ENCODE results near the gene MICA. TPM values are rescaled to one million over a fixed set of nuclear protein-coding genes. Genes with fewer than 3 reads are reported as not detected.

Gene MICA
- total and polyA plus RNA-seq, 9 of the 15 experiments (the other 6 are each of a cell fraction or from before 2014, with no cell fraction given): 11.8 to 24.6 (median 16.7) TPM

- FAIRE-seq: peak; percentile 26
- in situ Hi-C loops (cut with MboI): no loop called here
- no peak for DNase-seq (ENCODE audit: extremely low read depth in 1 of 4, low spot score in 3 of 4)
- Histone ChIP-seq H4K20me1 (replicated peaks; ENCODE audit: control insufficient read depth, insufficient read depth, low read length) (no peaks in the 10 kb centered on the region), H3K9ac (ENCODE audit: insufficient read depth in 1 of 2, low read depth in 2 of 2, low read length in 2 of 2) (no peak overlapping the region), H3K4me2 (ENCODE audit: insufficient read depth, low read length) (no peak overlapping the region), H3K9me1 (ENCODE audit: control insufficient read depth, insufficient read depth, low read length) (no peaks in the 10 kb centered on the region), H3K9me3 (replicated peaks; ENCODE audit: control insufficient read depth, insufficient read depth, low read depth, low read length) (no peaks in the 10 kb centered on the region), H3K79me2 (ENCODE audit: control insufficient read depth, insufficient read depth, low read length) (no peaks in the 10 kb centered on the region), H2AFZ (ENCODE audit: low read depth, low read length) (no peak overlapping the region), H3K4me3 (no peak overlapping the region), H3K4me1 (replicated peaks in 1 of 2; ENCODE audit: control insufficient read depth in 2 of 2, insufficient read depth in 2 of 2, low read length in 2 of 2) (no peaks in the 10 kb centered on the region), H3K27ac (ENCODE audit: extremely low read depth, low read depth, low read length) (no peak overlapping the region), H3K27me3 (ENCODE audit: control insufficient read depth in 2 of 2, insufficient read depth in 2 of 2, low read length in 2 of 2) (peaks cover 0 to 13% of the 10 kb centered on the region in 2 experiments; a peak in 2 of 5 replicates), H3K36me3 (ENCODE audit: control insufficient read depth, insufficient read depth, low read length) (no peaks in the 10 kb centered on the region)
- no peak for TF ChIP-seq SNAPC5 (CRISPR knock-in tag; IDR thresholded peaks at IDR 0.05)
- no peak for TF ChIP-seq MIER1 (IDR thresholded peaks at IDR 0.05; ENCODE audit: low read depth)
- TF ChIP-seq FOXA1 (IDR thresholded peaks at IDR 0.05; ENCODE audit: borderline replicate concordance): no peak
- TF ChIP-seq PTRF (tag; IDR thresholded peaks at IDR 0.05): no peak
- no peak for TF ChIP-seq CTCF (IDR thresholded peaks at IDR 0.05 in 2 of 3, conservative IDR thresholded peaks at IDR 0.05 in 1 of 3; ENCODE audit: insufficient read depth in 2 of 3, low read depth in 1 of 3, low read length in 3 of 3)
- TF ChIP-seq HDAC2 (IDR thresholded peaks at IDR 0.05): no peak
- no peak for TF ChIP-seq CCNT2 (IDR thresholded peaks at IDR 0.05; ENCODE audit: borderline replicate concordance, extremely low read depth, insufficient read length, low read depth, low read length)
- no peak for TF ChIP-seq ZNF354B (CRISPR knock-in tag; IDR thresholded peaks at IDR 0.05)
- TF ChIP-seq, protein P1, sequence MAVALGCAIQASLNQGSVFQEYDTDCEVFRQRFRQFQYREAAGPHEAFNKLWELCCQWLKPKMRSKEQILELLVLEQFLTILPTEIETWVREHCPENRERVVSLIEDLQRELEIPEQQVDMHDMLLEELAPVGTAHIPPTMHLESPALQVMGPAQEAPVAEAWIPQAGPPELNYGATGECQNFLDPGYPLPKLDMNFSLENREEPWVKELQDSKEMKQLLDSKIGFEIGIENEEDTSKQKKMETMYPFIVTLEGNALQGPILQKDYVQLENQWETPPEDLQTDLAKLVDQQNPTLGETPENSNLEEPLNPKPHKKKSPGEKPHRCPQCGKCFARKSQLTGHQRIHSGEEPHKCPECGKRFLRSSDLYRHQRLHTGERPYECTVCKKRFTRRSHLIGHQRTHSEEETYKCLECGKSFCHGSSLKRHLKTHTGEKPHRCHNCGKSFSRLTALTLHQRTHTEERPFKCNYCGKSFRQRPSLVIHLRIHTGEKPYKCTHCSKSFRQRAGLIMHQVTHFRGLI (CRISPR knock-in tag; IDR thresholded peaks at IDR 0.05): no peak
- TF ChIP-seq MCM2 (IDR thresholded peaks at IDR 0.05; ENCODE audit: low read depth): no peak
- TF ChIP-seq SMAD4 (CRISPR knock-in tag; conservative IDR thresholded peaks at IDR 0.05): no peak
- intact Hi-C loops (cut with micrococcal nuclease): no loop called here
- no TSS peak for BruUV-seq (replicated peaks)
- POLR2A ChIA-PET: no interaction called here
- CTCF ChIA-PET (ENCODE audit: low intra/inter-chr PET ratio): no interaction called here
- 4% methylated on average over 3 of the region's 3 CpGs for WGBS (ENCODE audit: insufficient coverage, low coverage, missing lambda C conversion rate)
- no peak for ATAC-seq
Observed at GRCh38 chr6:31426395-31427354, 23.3 kb downstream of the MICA start.
